H9 (cell line): ENCODE measurements around the gene CLEC4E. TPM values are rescaled to one million over a fixed set of nuclear protein-coding genes. Genes with fewer than 3 reads are reported as not detected.

Source experiments
- DNase-seq: peaks from one replicate; pipeline ENCODE4 v3.0.0-alpha.2; 2017
- H2AFZ ChIP-seq: one replicate; pipeline ENCODE4 v1.6.1; 2013; ENCODE audit warnings: mild to moderate bottlenecking, low read length, control low read depth, moderate library complexity
- H2AK5ac ChIP-seq: 2 replicates; pipeline ENCODE4 v1.6.1; 2013; ENCODE audit warnings: low read length, control low read depth, mixed read lengths; ENCODE audit not compliant: insufficient read length
- H2BK120ac ChIP-seq: one replicate; pipeline ENCODE4 v1.6.1; 2013; ENCODE audit warnings: low read depth, mild to moderate bottlenecking, low read length, control low read depth, inconsistent platforms; ENCODE audit not compliant: poor library complexity, severe bottlenecking
- H2BK12ac ChIP-seq: 2 replicates; pipeline ENCODE4 v1.6.1; 2013; ENCODE audit warnings: low read length, control low read depth, mixed read lengths, low read depth; ENCODE audit not compliant: insufficient read length
- H2BK15ac ChIP-seq: 2 replicates; pipeline ENCODE4 v1.6.1; 2013; ENCODE audit warnings: low read depth, low read length, control low read depth
- H2BK20ac ChIP-seq: one replicate; pipeline ENCODE4 v1.6.1; 2013; ENCODE audit warnings: low read depth, mild to moderate bottlenecking, low read length, control low read depth, inconsistent platforms; ENCODE audit not compliant: poor library complexity, severe bottlenecking
- H2BK5ac ChIP-seq: 2 replicates; pipeline ENCODE4 v1.6.1; 2013; ENCODE audit warnings: low read length, control low read depth, mixed read lengths; ENCODE audit not compliant: insufficient read length
- H3K14ac ChIP-seq: 2 replicates; pipeline ENCODE4 v1.6.1; 2013; ENCODE audit warnings: low read length, control low read depth; ENCODE audit not compliant: insufficient read depth
- H3K18ac ChIP-seq: 2 replicates; pipeline ENCODE4 v1.6.1; 2013; ENCODE audit warnings: low read depth, mild to moderate bottlenecking, mixed read lengths, low read length, control low read depth; ENCODE audit not compliant: insufficient read length
- H3K23ac ChIP-seq: 2 replicates; pipeline ENCODE4 v1.6.1; 2013; ENCODE audit warnings: low read length, control low read depth, mixed read lengths, low read depth; ENCODE audit not compliant: insufficient read length
- H3K23me2 ChIP-seq: 2 replicates; pipeline ENCODE4 v1.6.1; 2013; ENCODE audit warnings: low read depth, mild to moderate bottlenecking, mixed read lengths, low read length, control low read depth; ENCODE audit not compliant: insufficient read length, poor library complexity, severe bottlenecking
- H3K27ac ChIP-seq: 2 replicates; pipeline ENCODE4 v1.5.1; 2013; ENCODE audit warnings: low read length, control low read depth, mixed read lengths, low read depth; ENCODE audit not compliant: insufficient read length
- H3K27me3 ChIP-seq: 2 replicates; pipeline ENCODE4 v1.6.1; 2013; ENCODE audit warnings: low read length, control low read depth, inconsistent platforms; ENCODE audit not compliant: insufficient read depth
- H3K4ac ChIP-seq: 2 replicates; pipeline ENCODE4 v1.6.1; 2013; ENCODE audit warnings: low read depth, mild to moderate bottlenecking, control low read depth, inconsistent platforms, low read length, moderate library complexity
- H3K4me1 ChIP-seq: 2 replicates; pipeline ENCODE4 v1.6.1; 2013; ENCODE audit warnings: low read length, control low read depth, inconsistent platforms; ENCODE audit not compliant: insufficient read depth
- H3K4me2 ChIP-seq: 2 replicates; pipeline ENCODE4 v1.6.1; 2013; ENCODE audit warnings: low read length, control low read depth, mixed read lengths; ENCODE audit not compliant: insufficient read length, insufficient read depth
- H3K56ac ChIP-seq: 2 replicates; pipeline ENCODE4 v1.6.1; 2013; ENCODE audit warnings: low read depth, mild to moderate bottlenecking, mixed read lengths, low read length, control low read depth; ENCODE audit not compliant: insufficient read length
- H3K79me1 ChIP-seq: 2 replicates; pipeline ENCODE4 v1.6.1; 2013; ENCODE audit warnings: low read depth, mild to moderate bottlenecking, moderate library complexity, low read length, control low read depth, inconsistent platforms; ENCODE audit not compliant: insufficient read depth, poor library complexity, severe bottlenecking
- H3K79me2 ChIP-seq: 2 replicates; pipeline ENCODE4 v1.6.1; 2013; ENCODE audit warnings: low read length, control low read depth, inconsistent platforms; ENCODE audit not compliant: insufficient read depth
- H3K9ac ChIP-seq: 2 replicates; pipeline ENCODE4 v1.6.1; 2013; ENCODE audit warnings: low read length, control low read depth, mixed read lengths; ENCODE audit not compliant: insufficient read length; ENCODE audit errors: extremely low read depth
- H3K9me3 ChIP-seq: one replicate; pipeline ENCODE4 v1.6.1; 2013; ENCODE audit warnings: low read depth, low read length, inconsistent platforms; ENCODE audit not compliant: control insufficient read depth
- H3T11ph ChIP-seq: one replicate; pipeline ENCODE4 v1.6.1; 2013; ENCODE audit warnings: mild to moderate bottlenecking, low read length, control low read depth, inconsistent platforms
- H4K20me1 ChIP-seq: one replicate; pipeline ENCODE4 v1.6.1; 2013; ENCODE audit not compliant: control insufficient read depth, insufficient read length, insufficient read depth
- H4K5ac ChIP-seq: 2 replicates; pipeline ENCODE4 v1.6.1; 2013; ENCODE audit warnings: low read depth, mild to moderate bottlenecking, mixed read lengths, low read length, control low read depth; ENCODE audit not compliant: insufficient read length
- H4K8ac ChIP-seq: replicated peaks from 2 replicates; pipeline ENCODE4 v1.6.1; 2013; ENCODE audit warnings: low read length, control low read depth, mixed read lengths, low read depth; ENCODE audit not compliant: insufficient read length
- H4K91ac ChIP-seq: 2 replicates; pipeline ENCODE4 v1.6.1; 2013; ENCODE audit warnings: low read depth, mild to moderate bottlenecking, moderate library complexity, mixed read lengths, low read length, control low read depth; ENCODE audit not compliant: insufficient read length
- H3K27ac Mint-ChIP-seq, 3 experiments: 2 replicates in 2 of 3; 3 replicates in 1 of 3; pipeline ENCODE4 v1.8.0; 2020 to 2021; ENCODE audit warnings: mixed read lengths in 3 of 3, mild to moderate bottlenecking in 1 of 3, moderate library complexity in 1 of 3
- H3K27me3 Mint-ChIP-seq: 2 replicates; pipeline ENCODE4 v1.8.0; 2021; ENCODE audit warnings: low read depth, mild to moderate bottlenecking, moderate library complexity, mixed read lengths
- H3K36me3 Mint-ChIP-seq, 3 experiments: 2 replicates in 2 of 3; 3 replicates in 1 of 3; pipeline ENCODE4 v1.8.0; 2020 to 2021; ENCODE audit warnings: low read depth in 3 of 3, mixed read lengths in 3 of 3; ENCODE audit not compliant: insufficient read depth in 1 of 3
- H3K4me1 Mint-ChIP-seq, 2 experiments: 2 replicates each; pipeline ENCODE4 v1.8.0; 2020; ENCODE audit warnings: mixed read lengths in 2 of 2
- H3K4me3 Mint-ChIP-seq, 2 experiments: 2 replicates in 1 of 2; 3 replicates in 1 of 2; pipeline ENCODE4 v1.8.0; 2020 to 2021; ENCODE audit warnings: mild to moderate bottlenecking in 2 of 2, mixed read lengths in 2 of 2, moderate library complexity in 1 of 2
- H3K9me3 Mint-ChIP-seq, 2 experiments: 2 replicates in 1 of 2; 3 replicates in 1 of 2; pipeline ENCODE4 v1.8.0; 2020; ENCODE audit warnings: mild to moderate bottlenecking in 2 of 2, mixed read lengths in 2 of 2, moderate library complexity in 1 of 2
- CTCF ChIP-seq: fragments of 200-600 bp; sonication (generic); conservative IDR thresholded peaks from 3 replicates; pipeline ENCODE4 v1.8.0; 2021; ENCODE audit warnings: antibody characterized with exemption, mild to moderate bottlenecking
- WGBS: extraction: QIAGEN DNeasy Blood & Tissue Kit; methylation state at CpG from one replicate; pipeline ENCODE4 v1.1.7; 2013; ENCODE audit warnings: missing lambda C conversion rate, low lambda C conversion rate, mixed read lengths; ENCODE audit not compliant: insufficient read length; ENCODE audit errors: extremely low coverage; 5-methylcytosine and 5-hydroxymethylcytosine counted together
- total RNA-seq: library from RNA; stranded (reverse); gene quantifications from 2 replicates; pipeline ENCODE4 v1.2.1, GENCODE V29; 2021

Gene CLEC4E
- total RNA-seq, 1 experiment from 2014 or later: not detected

- H4K8ac ChIP-seq: no peak overlapping the region
- H3K27ac ChIP-seq: no peak overlapping the region
- H4K20me1 ChIP-seq: no peaks in the 10 kb centered on the region
- H3K4ac ChIP-seq: no peak overlapping the region
- H3K4me2 ChIP-seq: no peak overlapping the region
- TF ChIP-seq CTCF: no peak
- H3K36me3 Mint-ChIP-seq: no peaks in the 10 kb centered on the region
- H2BK120ac ChIP-seq: no peak overlapping the region
- H2BK12ac ChIP-seq: no peak overlapping the region
- H3K23me2 ChIP-seq: no peaks in the 10 kb centered on the region
- peaks cover 2 to 3% of the 10 kb centered on the region in 2 experiments; a peak in 2 of 4 replicates for H3K4me1 Mint-ChIP-seq
- H3K9me3 Mint-ChIP-seq: no peaks in the 10 kb centered on the region
- no peak overlapping the region for H3K9ac ChIP-seq
- H3K27me3 ChIP-seq: no peaks in the 10 kb centered on the region
- H3K56ac ChIP-seq: no peak overlapping the region
- H3K4me3 Mint-ChIP-seq: no peak overlapping the region
- H3K79me2 ChIP-seq: no peaks in the 10 kb centered on the region
- no peaks in the 10 kb centered on the region for H3K79me1 ChIP-seq
- no peak overlapping the region for H2BK5ac ChIP-seq
- no peak overlapping the region for H4K91ac ChIP-seq
- DNase-seq: no peak
- no peak overlapping the region for H3K23ac ChIP-seq
- no peaks in the 10 kb centered on the region for H3K27me3 Mint-ChIP-seq
- no peaks in the 10 kb centered on the region for H3K9me3 ChIP-seq
- no CpG with 5 or more reads among the region's 5 CpGs for WGBS
- H3T11ph ChIP-seq: no peak overlapping the region
- H2BK20ac ChIP-seq: no peak overlapping the region
- H2AFZ ChIP-seq: no peak overlapping the region
- no peak overlapping the region for H3K18ac ChIP-seq
- H3K14ac ChIP-seq: no peak overlapping the region
- H3K4me1 ChIP-seq: no peaks in the 10 kb centered on the region
- H4K5ac ChIP-seq: no peak overlapping the region
- no peak overlapping the region for H2AK5ac ChIP-seq
- H3K27ac Mint-ChIP-seq: no peak overlapping the region
- H2BK15ac ChIP-seq: no peak overlapping the region
Observed at GRCh38 chr12:8549381-8549780, 8.7 kb upstream of the CLEC4E start.
